ENCODE results near the gene CCNC.

The CCNC gene

DNA sequence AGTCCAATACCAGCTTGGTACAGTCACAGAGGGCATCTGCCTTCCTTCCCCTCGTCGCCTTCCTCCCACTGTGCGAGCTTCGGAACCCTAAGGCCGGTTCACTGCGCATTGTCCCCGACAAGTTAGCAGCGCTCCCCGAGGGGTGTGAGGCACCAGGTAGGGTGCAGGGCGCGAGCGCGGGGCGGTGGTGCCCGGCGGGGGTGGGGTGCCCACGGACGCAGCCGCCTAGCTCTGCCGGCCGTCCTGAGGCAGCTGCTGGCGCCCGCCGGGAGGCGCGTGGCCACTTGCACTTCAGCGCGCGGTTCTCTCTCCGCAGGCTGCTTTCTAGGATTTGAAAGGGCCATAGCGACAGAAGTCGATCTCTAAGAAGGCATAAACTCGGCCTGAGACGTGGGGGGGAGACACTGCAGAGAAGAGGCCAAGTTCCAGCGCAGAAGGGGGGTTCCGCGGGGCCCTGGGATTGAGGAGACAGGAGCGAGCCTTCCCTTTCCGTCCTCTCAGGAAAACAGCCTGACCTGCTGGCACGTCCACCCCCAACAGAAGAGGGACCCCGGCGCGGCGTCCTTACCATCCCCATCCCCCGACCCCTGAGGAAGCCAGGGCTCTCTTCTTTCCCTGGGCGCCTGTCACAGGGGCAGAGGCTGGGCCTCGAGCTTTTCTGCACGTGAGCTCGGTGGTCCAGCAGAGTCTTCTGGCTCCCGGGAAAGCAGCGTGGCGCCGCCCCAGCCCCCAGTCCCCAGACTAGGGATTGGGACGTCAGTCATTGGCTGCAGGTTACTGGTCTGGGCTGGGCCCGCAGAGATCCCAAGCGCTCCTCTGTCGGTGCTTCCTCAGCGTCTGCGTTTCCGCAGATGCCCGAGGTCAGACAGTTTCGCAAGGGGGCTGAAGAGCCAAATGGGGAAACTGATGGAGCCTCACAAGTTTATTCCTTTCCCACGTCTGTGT is 22.5 kb upstream of the CCNC start:
- H3K4me1 ChIP-seq (ENCODE audit: control insufficient read depth, insufficient read depth, low read length): no peaks in the 10 kb centered on the region; the same call in 1 of the 2 replicates
- POLR2A ChIA-PET: interaction anchor here (0.7 kb wide), 1 partner anchor 22 kb away, joined by 3 read pairs; no protein-coding TSS in a partner anchor
- no peaks in the 10 kb centered on the region for H3K36me3 ChIP-seq (ENCODE audit: control insufficient read depth in 2 of 2, insufficient read depth in 1 of 2, low read length in 2 of 2)
- no peak for TF ChIP-seq ZNF561 (tag by site-specific recombination; IDR thresholded peaks at IDR 0.05; ENCODE audit: borderline replicate concordance)
- CTCF ChIA-PET: interaction anchor here (0.7 kb wide), 1 partner anchor 532 kb away, joined by 3 read pairs; no protein-coding TSS in a partner anchor
- H3K9me3 ChIP-seq (ENCODE audit: control insufficient read depth, insufficient read depth, low read depth, low read length): no peaks in the 10 kb centered on the region
- H3K4me3 ChIP-seq (ENCODE audit: low read depth, low read length): no peak overlapping the region
- no peak overlapping the region for H3K27ac ChIP-seq (ENCODE audit: extremely low read depth, low read depth, low read length)

DNA sequence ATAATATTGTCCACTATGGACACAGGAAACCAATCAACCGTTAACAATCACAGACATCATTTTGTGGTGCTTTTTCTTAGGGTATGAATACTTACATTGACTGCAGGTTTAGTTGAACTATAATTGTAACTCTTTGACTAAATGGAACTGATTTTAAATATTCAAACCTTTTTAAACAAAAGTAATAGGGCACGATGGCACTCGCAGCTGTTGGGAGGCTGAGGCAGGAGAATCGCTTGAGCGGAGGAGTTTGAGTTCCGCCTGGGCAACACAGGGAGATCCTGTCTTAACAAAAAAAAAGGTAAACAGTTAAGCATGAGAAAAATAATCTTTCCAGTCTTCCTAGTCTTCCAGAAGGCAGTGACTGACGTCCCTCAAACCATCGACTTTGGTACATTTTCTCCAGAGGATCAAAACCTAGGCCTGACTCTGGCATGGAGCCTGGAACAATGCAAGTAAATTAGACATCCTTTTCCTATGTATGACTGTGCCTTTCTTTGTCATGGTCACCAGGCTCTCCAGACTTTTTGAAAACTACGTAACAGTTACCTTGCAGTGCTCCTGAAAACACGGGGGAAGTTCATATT is 21.5 kb upstream of the CCNC start:
- TF ChIP-seq ZNF423 (tag by site-specific recombination; IDR thresholded peaks at IDR 0.05): no peak
- TF ChIP-seq KLF10 (tag by site-specific recombination; IDR thresholded peaks at IDR 0.05): no peak
- TF ChIP-seq WT1 (tag by site-specific recombination; IDR thresholded peaks at IDR 0.05): no peak
- TF ChIP-seq ZNF324 (tag by site-specific recombination; IDR thresholded peaks at IDR 0.05): no peak
- TF ChIP-seq ZBTB6 (tag by site-specific recombination; IDR thresholded peaks at IDR 0.05): no peak
- TF ChIP-seq ZNF157 (tag by site-specific recombination; IDR thresholded peaks at IDR 0.05): no peak
- TF ChIP-seq, protein P1, sequence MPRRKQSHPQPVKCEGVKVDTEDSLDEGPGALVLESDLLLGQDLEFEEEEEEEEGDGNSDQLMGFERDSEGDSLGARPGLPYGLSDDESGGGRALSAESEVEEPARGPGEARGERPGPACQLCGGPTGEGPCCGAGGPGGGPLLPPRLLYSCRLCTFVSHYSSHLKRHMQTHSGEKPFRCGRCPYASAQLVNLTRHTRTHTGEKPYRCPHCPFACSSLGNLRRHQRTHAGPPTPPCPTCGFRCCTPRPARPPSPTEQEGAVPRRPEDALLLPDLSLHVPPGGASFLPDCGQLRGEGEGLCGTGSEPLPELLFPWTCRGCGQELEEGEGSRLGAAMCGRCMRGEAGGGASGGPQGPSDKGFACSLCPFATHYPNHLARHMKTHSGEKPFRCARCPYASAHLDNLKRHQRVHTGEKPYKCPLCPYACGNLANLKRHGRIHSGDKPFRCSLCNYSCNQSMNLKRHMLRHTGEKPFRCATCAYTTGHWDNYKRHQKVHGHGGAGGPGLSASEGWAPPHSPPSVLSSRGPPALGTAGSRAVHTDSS (tag by site-specific recombination; IDR thresholded peaks at IDR 0.05): no peak
- no peak for TF ChIP-seq HOXD13 (CRISPR knock-in tag; IDR thresholded peaks at IDR 0.05; ENCODE audit: borderline replicate concordance)
- TF ChIP-seq ZNF664 (tag by site-specific recombination; IDR thresholded peaks at IDR 0.05): no peak
- TF ChIP-seq ZNF692 (tag by site-specific recombination; IDR thresholded peaks at IDR 0.05): no peak
- no peak for TF ChIP-seq ZNF416 (tag by site-specific recombination; IDR thresholded peaks at IDR 0.05)
- TF ChIP-seq PRDM1 (tag by site-specific recombination; IDR thresholded peaks at IDR 0.05): no peak
- TF ChIP-seq ZNF433 (tag by site-specific recombination; IDR thresholded peaks at IDR 0.05; ENCODE audit: low read depth): no peak
- no peak for TF ChIP-seq ZIC2 (tag by site-specific recombination; IDR thresholded peaks at IDR 0.05)
- TF ChIP-seq GLIS1 (tag by site-specific recombination; IDR thresholded peaks at IDR 0.05): no peak
- TF ChIP-seq, protein P2, sequence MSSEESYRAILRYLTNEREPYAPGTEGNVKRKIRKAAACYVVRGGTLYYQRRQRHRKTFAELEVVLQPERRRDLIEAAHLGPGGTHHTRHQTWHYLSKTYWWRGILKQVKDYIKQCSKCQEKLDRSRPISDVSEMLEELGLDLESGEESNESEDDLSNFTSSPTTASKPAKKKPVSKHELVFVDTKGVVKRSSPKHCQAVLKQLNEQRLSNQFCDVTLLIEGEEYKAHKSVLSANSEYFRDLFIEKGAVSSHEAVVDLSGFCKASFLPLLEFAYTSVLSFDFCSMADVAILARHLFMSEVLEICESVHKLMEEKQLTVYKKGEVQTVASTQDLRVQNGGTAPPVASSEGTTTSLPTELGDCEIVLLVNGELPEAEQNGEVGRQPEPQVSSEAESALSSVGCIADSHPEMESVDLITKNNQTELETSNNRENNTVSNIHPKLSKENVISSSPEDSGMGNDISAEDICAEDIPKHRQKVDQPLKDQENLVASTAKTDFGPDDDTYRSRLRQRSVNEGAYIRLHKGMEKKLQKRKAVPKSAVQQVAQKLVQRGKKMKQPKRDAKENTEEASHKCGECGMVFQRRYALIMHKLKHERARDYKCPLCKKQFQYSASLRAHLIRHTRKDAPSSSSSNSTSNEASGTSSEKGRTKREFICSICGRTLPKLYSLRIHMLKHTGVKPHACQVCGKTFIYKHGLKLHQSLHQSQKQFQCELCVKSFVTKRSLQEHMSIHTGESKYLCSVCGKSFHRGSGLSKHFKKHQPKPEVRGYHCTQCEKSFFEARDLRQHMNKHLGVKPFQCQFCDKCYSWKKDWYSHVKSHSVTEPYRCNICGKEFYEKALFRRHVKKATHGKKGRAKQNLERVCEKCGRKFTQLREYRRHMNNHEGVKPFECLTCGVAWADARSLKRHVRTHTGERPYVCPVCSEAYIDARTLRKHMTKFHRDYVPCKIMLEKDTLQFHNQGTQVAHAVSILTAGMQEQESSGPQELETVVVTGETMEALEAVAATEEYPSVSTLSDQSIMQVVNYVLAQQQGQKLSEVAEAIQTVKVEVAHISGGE (tag by site-specific recombination; conservative IDR thresholded peaks at IDR 0.05; ENCODE audit: low read depth): no peak
- no peak for TF ChIP-seq GLI4 (tag by site-specific recombination; IDR thresholded peaks at IDR 0.05)
- TF ChIP-seq ZNF658 (tag by site-specific recombination; IDR thresholded peaks at IDR 0.05): no peak
- TF ChIP-seq SALL2 (tag by site-specific recombination; IDR thresholded peaks at IDR 0.05; ENCODE audit: borderline replicate concordance): no peak
- POLR2A ChIA-PET: interaction anchor here (1.7 to 2.0 kb wide), 2 partner anchors 22 to 165 kb away, joined by 5 to 29 read pairs; partner anchors contain the start of genes CCNC and PNISR
- Histone ChIP-seq H3K9me3 (ENCODE audit: control insufficient read depth, insufficient read depth, low read depth, low read length) (no peaks in the 10 kb centered on the region), H3K4me1 (ENCODE audit: control insufficient read depth, insufficient read depth, low read length) (no peaks in the 10 kb centered on the region; the same call in 1 of the 2 replicates), H3K36me3 (ENCODE audit: control insufficient read depth in 2 of 2, insufficient read depth in 1 of 2, low read length in 2 of 2) (no peaks in the 10 kb centered on the region), H3K27ac (ENCODE audit: extremely low read depth, low read depth, low read length) (no peak overlapping the region), H3K4me3 (ENCODE audit: low read depth, low read length) (no peak overlapping the region)
- CTCF ChIA-PET: interaction anchor here (0.7 to 2.7 kb wide), 5 partner anchors 9 to 531 kb away, joined by 3 to 35 read pairs (median 4); no protein-coding TSS in a partner anchor

All from HEK293 (cell line).